IMR-90 (cell line): Measurements from ENCODE around the gene CD300LG. TPM values are rescaled to one million over a fixed set of nuclear protein-coding genes. Genes with fewer than 3 reads are reported as not detected.

Source experiments
- ATAC-seq: fragments of 200-7000 bp; cut with Tn5 transposase; 2 replicates; pipeline ENCODE4 v1.9.1; 2020; ENCODE audit warnings: low read depth, mild to moderate bottlenecking, moderate library complexity
- BruUV-seq: library from RNA; stranded (reverse); fragments of 400-500 nt; replicated peaks from 2 replicates; lab custom pipeline; 2021; lab: Mats Ljungman, UMichigan
- CTCF ChIA-PET: fragments of 300-600 bp; formaldehyde crosslinking; extraction: SDS; loops from one replicate; lab custom pipeline; 2021; ENCODE audit warnings: antibody characterized with exemption; lab: Yijun Ruan, JAX
- POLR2A ChIA-PET: fragments of 300-600 bp; sonication (Branson Sonifier 250); formaldehyde crosslinking; loops from one replicate; lab custom pipeline; 2022; ENCODE audit warnings: antibody characterized with exemption; ENCODE audit not compliant: unreplicated experiment; lab: Charles Lee
- DNase-seq: peaks from one replicate; pipeline ENCODE4 v3.0.0; 2013
- H2AFZ ChIP-seq: replicated peaks from 2 replicates; pipeline ENCODE3; 2013; ENCODE audit warnings: low read length, mild to moderate bottlenecking; ENCODE audit not compliant: poor library complexity
- H2AK5ac ChIP-seq: 2 replicates; pipeline ENCODE4 v1.6.1; 2013; ENCODE audit warnings: low read depth, low read length, inconsistent platforms
- H2AK9ac ChIP-seq: replicated peaks from 2 replicates; pipeline ENCODE3; 2013; ENCODE audit warnings: mild to moderate bottlenecking, low read depth, low read length, moderate library complexity; ENCODE audit not compliant: poor library complexity
- H2BK120ac ChIP-seq: 2 replicates; pipeline ENCODE4 v1.6.1; 2013; ENCODE audit warnings: low read depth, low read length, inconsistent platforms
- H2BK15ac ChIP-seq: 3 replicates; pipeline ENCODE4 v1.6.1; 2013; ENCODE audit warnings: low read depth, low read length, inconsistent platforms
- H2BK20ac ChIP-seq: 2 replicates; pipeline ENCODE4 v1.6.1; 2013; ENCODE audit warnings: low read depth, mild to moderate bottlenecking, inconsistent platforms, low read length, moderate library complexity
- H2BK5ac ChIP-seq: 2 replicates; pipeline ENCODE4 v1.6.1; 2013; ENCODE audit warnings: mild to moderate bottlenecking, low read depth, low read length, inconsistent platforms; ENCODE audit not compliant: poor library complexity, severe bottlenecking
- H3K14ac ChIP-seq: replicated peaks from 2 replicates; pipeline ENCODE4 v1.6.1; 2013; ENCODE audit warnings: low read depth, low read length, inconsistent platforms
- H3K18ac ChIP-seq: 2 replicates; pipeline ENCODE4 v1.6.1; 2013; ENCODE audit warnings: low read depth, low read length, control low read depth
- H3K23ac ChIP-seq: 2 replicates; pipeline ENCODE4 v1.6.1; 2013; ENCODE audit warnings: low read depth, low read length, inconsistent platforms
- H3K27ac ChIP-seq: 2 replicates; pipeline ENCODE4 v1.5.1; 2013; ENCODE audit warnings: mild to moderate bottlenecking, control low read depth, low read length; ENCODE audit not compliant: insufficient read depth
- H3K27me3 ChIP-seq: 2 replicates; pipeline ENCODE4 v1.6.1; 2013; ENCODE audit warnings: low read length; ENCODE audit not compliant: control insufficient read depth, insufficient read depth
- H3K36me3 ChIP-seq: 2 replicates; pipeline ENCODE4 v1.6.1; 2013; ENCODE audit warnings: low read length, mixed read lengths; ENCODE audit not compliant: control insufficient read depth, insufficient read depth
- H3K4ac ChIP-seq: 2 replicates; pipeline ENCODE4 v1.6.1; 2013; ENCODE audit warnings: low read depth, low read length, inconsistent platforms
- H3K4me1 ChIP-seq: 2 replicates; pipeline ENCODE4 v1.6.1; 2013; ENCODE audit warnings: low read length, mixed read lengths; ENCODE audit not compliant: control insufficient read depth, insufficient read depth
- H3K4me2 ChIP-seq: 2 replicates; pipeline ENCODE4 v1.6.1; 2013; ENCODE audit warnings: low read depth, mild to moderate bottlenecking, control low read depth, low read length, moderate library complexity
- H3K4me3 ChIP-seq: 2 replicates; pipeline ENCODE4 v1.5.1; 2013; ENCODE audit warnings: low read depth, mild to moderate bottlenecking, control low read depth, low read length, moderate library complexity; ENCODE audit not compliant: insufficient read depth
- H3K56ac ChIP-seq: 2 replicates; pipeline ENCODE4 v1.6.1; 2013; ENCODE audit warnings: low read length, inconsistent platforms; ENCODE audit not compliant: insufficient read depth; ENCODE audit errors: extremely low read depth
- H3K79me1 ChIP-seq, 2 experiments: 2 replicates each; pipeline ENCODE4 v1.6.1; 2013; ENCODE audit warnings: low read length in 2 of 2, inconsistent platforms in 1 of 2, low read depth in 1 of 2
- H3K9ac ChIP-seq: 2 replicates; pipeline ENCODE4 v1.6.1; 2013; ENCODE audit warnings: low read depth, low read length, control low read depth
- H3K9me1 ChIP-seq: 2 replicates; pipeline ENCODE4 v1.6.1; 2013; ENCODE audit warnings: low read length, inconsistent platforms; ENCODE audit not compliant: insufficient read depth
- H3K9me3 ChIP-seq: 2 replicates; pipeline ENCODE4 v1.6.1; 2013; ENCODE audit warnings: low read length; ENCODE audit not compliant: control insufficient read depth, insufficient read depth
- H4K20me1 ChIP-seq: 2 replicates; pipeline ENCODE4 v1.6.1; 2013; ENCODE audit warnings: low read length, inconsistent platforms; ENCODE audit not compliant: insufficient read depth
- H4K5ac ChIP-seq: 2 replicates; pipeline ENCODE4 v1.6.1; 2013; ENCODE audit warnings: mild to moderate bottlenecking, low read depth, low read length, control low read depth
- H4K8ac ChIP-seq, 2 experiments: 2 replicates each; pipeline ENCODE4 v1.6.1; 2013; ENCODE audit warnings: low read depth in 2 of 2, low read length in 2 of 2, control low read depth in 1 of 2, inconsistent platforms in 1 of 2
- H4K91ac ChIP-seq: 2 replicates; pipeline ENCODE4 v1.6.1; 2013; ENCODE audit warnings: low read depth, low read length, inconsistent platforms; ENCODE audit not compliant: insufficient read depth
- BHLHE40 ChIP-seq: fragments of 150-350 bp; IDR thresholded peaks from 2 replicates; pipeline ENCODE4 v1.6.1; 2016; ENCODE audit warnings: mild to moderate bottlenecking, low read depth, low read length
- CEBPB ChIP-seq: IDR thresholded peaks from 2 replicates; pipeline ENCODE4 v1.6.1; 2012; ENCODE audit warnings: low read depth, low read length, improper control_type of control experiment
- CTCF ChIP-seq: conservative IDR thresholded peaks from 2 replicates; pipeline ENCODE4 v1.5.1; 2012; ENCODE audit warnings: mild to moderate bottlenecking, low read depth, low read length, improper control_type of control experiment
- MAZ ChIP-seq: IDR thresholded peaks from 2 replicates; pipeline ENCODE4 v1.6.1; 2012; ENCODE audit warnings: low read depth, mild to moderate bottlenecking, low read length, improper control_type of control experiment, moderate library complexity, borderline replicate concordance
- MXI1 ChIP-seq: IDR thresholded peaks from 2 replicates; pipeline ENCODE4 v1.6.1; 2012; ENCODE audit warnings: low read depth, mild to moderate bottlenecking, low read length, moderate library complexity, borderline replicate concordance
- RFX5 ChIP-seq: IDR thresholded peaks from 2 replicates; pipeline ENCODE4 v1.8.0; 2012; ENCODE audit warnings: low read depth, mild to moderate bottlenecking, low read length, moderate library complexity
- USF2 ChIP-seq: fragments of 150-350 bp; IDR thresholded peaks from 2 replicates; pipeline ENCODE4 v1.6.1; 2017; ENCODE audit warnings: mild to moderate bottlenecking, antibody characterized with exemption, low read length, low read depth
- WGBS, 2 experiments: methylation state at CpG; one replicate each; pipeline versions ENCODE4 v1.1.5 to v1.1.7; 2013; ENCODE audit warnings: missing lambda C conversion rate in 2 of 2; ENCODE audit not compliant: insufficient read length in 1 of 2; ENCODE audit errors: extremely low coverage in 2 of 2; 5-methylcytosine and 5-hydroxymethylcytosine counted together
- dilution Hi-C: fragments of 300-500 bp; cut with HindIII; formaldehyde crosslinking; loops from one replicate; pipeline ENCODE4 v1.14.3; 2018; ENCODE audit warnings: low sequenced_read_pairs; ENCODE audit not compliant: unreplicated experiment
- in situ Hi-C: fragments of 300-500 bp; cut with MboI; formaldehyde crosslinking; loops from 3 replicates; pipeline ENCODE4 v1.14.3; 2019; ENCODE audit warnings: low sequenced_read_pairs, inconsistent platforms, mixed read lengths
- intact Hi-C: fragments of 100-400 bp; cut with micrococcal nuclease; formaldehyde crosslinking; loops from 2 replicates; pipeline ENCODE4 v1.10.0; 2022
- polyA plus RNA-seq, 3 experiments: library from polyadenylated mRNA; depleted of rRNA; stranded (reverse); fragments of >200 nt; gene quantifications; 2 replicates each; pipeline ENCODE4 v1.2.3, GENCODE V29; 2012; ENCODE audit warnings: low replicate concordance in 1 of 3
- total RNA-seq: library from RNA; depleted of rRNA; stranded (reverse); fragments of >200 nt; gene quantifications from 2 replicates; pipeline ENCODE4 v1.2.3, GENCODE V29; 2012

The CD300LG gene
- total and polyA plus RNA-seq, 2 of the 4 experiments (the other 2 are of a cell fraction), result not detected

GRCh38 chr17:43832168-43832975 is 14.6 kb upstream of the CD300LG start:
- WGBS, 2 experiments, result 4% methylated on average over 21 of the region's 51 CpGs; no CpG with 5 or more reads in 1 of the 2 experiments
- Histone ChIP-seq H3K4me1 (peaks cover 5% of the 10 kb centered on the region), H3K14ac (peak overlapping the region; percentile 84), H3K36me3 (peaks cover 22% of the 10 kb centered on the region), H3K56ac (no peak overlapping the region), H4K5ac (no peak overlapping the region; the same call in 1 of the 2 replicates), H2AFZ (peak overlapping the region; percentile 98), H3K9ac (peak overlapping the region; percentile 74), H3K18ac (no peak overlapping the region; the same call in 1 of the 2 replicates), H2AK9ac (peak overlapping the region; percentile 97), H4K20me1 (0 out of 2 replicates have a peak, but pooled peaks cover 6% of the 10 kb centered on the region), H3K4me3 (peak overlapping the region; percentile 86), H3K27me3 (no peaks in the 10 kb centered on the region), H4K8ac (peak overlapping the region; percentile 8 to 61; a peak in 2 of 4 replicates), H3K4ac (peak overlapping the region; percentile 64), H2BK15ac (peak overlapping the region; percentile 26; the same call in 1 of the 3 replicates), H3K4me2 (peak overlapping the region; percentile 55), H3K9me3 (no peaks in the 10 kb centered on the region), H2BK20ac (no peak overlapping the region), H2AK5ac (peak overlapping the region; percentile 78), H3K27ac (peak overlapping the region; percentile 70; the same call in 1 of the 2 replicates), H3K9me1 (peaks cover 11% of the 10 kb centered on the region; the same call in 1 of the 2 replicates), H4K91ac (peak overlapping the region; percentile 84), H3K23ac (no peak overlapping the region), H2BK120ac (peak overlapping the region; percentile 39; the same call in 1 of the 2 replicates), H2BK5ac (peak overlapping the region; percentile 63), H3K79me1 (peaks cover 11 to 40% of the 10 kb centered on the region in 2 experiments)
- ATAC-seq (peak; percentile 88), DNase-seq (peak; percentile 69)
- ChIA-PET CTCF (interaction anchor here (0.6 to 1.8 kb wide), 3 partner anchors 9 to 69 kb away, joined by 3 read pairs; no protein-coding TSS in a partner anchor), POLR2A (no interaction called here)
- in situ Hi-C loops, result no loop called here
- dilution Hi-C loops, result no loop called here
- intact Hi-C loops, result loop anchor here (2.0 kb wide), 1 partner anchor 54 kb away; the partner anchor contains the start of gene DUSP3
- 0 out of 2 replicates have a peak, but pooled peaks have one; percentile 57 for TF ChIP-seq USF2
- 0 out of 2 replicates have a peak, but pooled peaks have one; percentile 3 for TF ChIP-seq BHLHE40
- peak; percentile 28; the same call in 1 of the 2 replicates for TF ChIP-seq MAZ
- TF ChIP-seq CTCF, result no peak
- TF ChIP-seq RFX5, result no peak
- TF ChIP-seq MXI1, result peak; percentile 69
- TF ChIP-seq CEBPB, result no peak
- no TSS peak for BruUV-seq
